Dermis microvascular lymphatic vessel endothelial cell (primary cell): ENCODE data around the gene TRMT6. TPM values are rescaled to one million over a fixed set of nuclear protein-coding genes. Genes with fewer than 3 reads are reported as not detected.
A peak's percentile ranks its signal among the peaks of the same experiment; 100 is the strongest.

Experiments used
- DNase-seq, 2 donors: peaks; one replicate each; pipeline versions ENCODE4 v3.0.0 to v3.0.0-alpha.2; 2010; ENCODE audit warnings: low read depth in 2 of 2
- total RNA-seq: library from RNA; depleted of rRNA; stranded (reverse); fragments of >200 nt; gene quantifications from 2 replicates; pipeline ENCODE4 v1.2.1, GENCODE V29; 2014

Gene TRMT6
- total RNA-seq: 4.2 and 5.2 TPM in 2 replicates

DNA sequence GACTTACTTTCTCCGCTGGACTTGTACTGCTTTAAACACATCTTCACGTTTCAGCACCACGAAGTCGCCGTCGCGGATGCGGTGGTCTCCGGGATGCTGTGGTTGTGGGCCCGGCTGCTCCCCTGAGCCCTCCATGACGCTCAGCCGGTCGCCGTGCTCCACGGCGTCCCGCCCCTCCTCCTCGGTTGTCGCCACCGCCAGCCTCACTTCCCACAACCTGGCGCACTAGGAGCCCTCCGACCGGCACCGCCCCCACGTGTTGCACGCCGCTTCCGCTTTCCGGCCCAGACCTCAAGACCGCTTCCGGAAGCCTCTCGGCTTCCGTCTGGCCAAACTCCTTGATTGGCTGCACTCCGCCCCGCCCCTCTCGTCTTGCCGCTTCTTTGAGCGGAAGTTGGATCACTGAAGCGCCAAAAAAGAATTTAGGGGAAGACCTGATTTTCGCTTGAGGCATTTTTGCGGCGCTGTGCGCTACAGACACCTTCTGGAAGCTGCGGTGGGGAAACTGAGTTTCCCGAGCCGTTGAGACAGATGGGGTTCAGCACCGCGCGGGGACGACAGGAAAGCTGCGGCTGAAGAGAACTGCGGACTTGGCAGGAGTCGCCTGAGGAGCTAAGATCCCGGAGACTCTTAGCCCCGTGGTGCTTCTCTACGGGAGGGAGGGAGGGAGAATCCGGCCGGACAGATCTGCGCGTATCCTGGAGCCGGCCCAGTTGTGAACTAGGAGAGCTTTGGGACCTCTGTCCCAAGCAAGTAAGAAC is at the start of gene TRMT6, which contains the start of gene MCM8:
TRMT6 (minus strand) TSS at position 263 of the 761 bp plus-strand sequence; CDS start at position 135, 128 bp downstream.
MCM8 (plus strand) TSS at position 382 of the 761 bp plus-strand sequence. CDS start 1,364 bp downstream, outside the sequence.
- DNase-seq: peak; percentile 92 to 98

GRCh38 chr20:5999783-6000182 is 49.5 kb upstream of the TRMT6 start:
- DNase-seq: no peak

DNA sequence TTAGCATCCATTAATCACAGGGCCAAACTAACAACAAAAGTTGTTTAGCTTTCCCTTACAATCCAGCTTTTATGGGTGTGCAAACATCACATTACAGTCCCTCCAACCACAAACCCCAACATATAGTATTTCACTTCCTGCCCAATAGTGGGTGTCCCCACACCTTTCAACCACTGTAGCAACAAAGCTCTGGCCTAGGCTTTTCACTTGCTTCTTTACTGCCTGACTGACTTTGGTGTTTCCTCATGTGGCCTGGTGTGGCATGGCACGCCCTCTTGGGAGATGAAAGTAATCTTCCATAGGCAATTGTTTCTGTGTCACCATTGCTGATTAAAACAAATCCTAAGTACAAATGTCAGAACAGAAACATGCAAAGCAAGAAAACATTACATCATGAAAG is 46.4 kb upstream of the TRMT6 start:
- no peak for DNase-seq

DNA sequence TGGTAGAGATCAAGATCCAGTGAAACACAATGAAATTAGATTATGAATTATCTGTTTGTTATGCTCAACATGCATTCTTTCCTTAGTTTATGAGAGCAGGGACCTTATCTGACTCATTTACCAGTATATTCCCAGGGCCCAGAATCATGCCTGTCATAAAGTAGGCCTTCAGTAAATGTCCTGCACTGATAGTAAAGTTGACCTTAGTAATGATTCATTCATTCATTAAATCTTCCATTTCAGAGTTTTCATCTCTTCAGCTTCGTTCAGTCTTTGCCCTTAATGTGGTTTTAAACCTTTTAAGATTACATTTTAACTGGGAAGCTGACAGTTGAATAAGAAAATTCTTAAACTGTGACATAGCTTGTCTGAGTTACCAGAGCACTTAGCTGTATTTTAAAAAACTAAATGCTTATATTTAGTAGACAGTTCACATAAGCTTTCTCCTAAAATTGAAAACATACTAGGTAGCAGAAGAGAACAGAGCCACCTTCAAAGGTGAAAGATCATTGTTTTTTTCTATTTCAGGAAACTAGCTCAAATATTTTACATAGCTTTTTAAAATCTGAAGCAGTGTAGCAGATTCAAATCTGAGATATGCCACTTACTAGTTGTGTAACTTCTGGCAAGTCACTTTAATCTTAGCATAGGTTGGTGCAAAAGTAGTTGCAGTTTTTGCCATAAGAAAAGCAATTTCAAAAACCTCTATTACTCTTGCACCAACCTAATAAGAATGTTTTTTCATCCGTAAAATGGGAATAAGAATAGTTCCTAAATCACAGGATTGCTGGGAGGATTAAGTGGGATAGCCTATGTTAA is 41.5 kb upstream of the TRMT6 start:
- DNase-seq: peak in 1 of 2 donors; percentile 48

- DNase-seq: no peak
These were observed 40.6 kb upstream of the TRMT6 start for GRCh38 chr20:5990946-5991345.

GRCh38 chr20:5989539-5989938 is 39.2 kb upstream of the TRMT6 start:
- DNase-seq: no peak

GRCh38 chr20:5987383-5987782 is 37.0 kb upstream of the TRMT6 start:
- DNase-seq: no peak

DNA sequence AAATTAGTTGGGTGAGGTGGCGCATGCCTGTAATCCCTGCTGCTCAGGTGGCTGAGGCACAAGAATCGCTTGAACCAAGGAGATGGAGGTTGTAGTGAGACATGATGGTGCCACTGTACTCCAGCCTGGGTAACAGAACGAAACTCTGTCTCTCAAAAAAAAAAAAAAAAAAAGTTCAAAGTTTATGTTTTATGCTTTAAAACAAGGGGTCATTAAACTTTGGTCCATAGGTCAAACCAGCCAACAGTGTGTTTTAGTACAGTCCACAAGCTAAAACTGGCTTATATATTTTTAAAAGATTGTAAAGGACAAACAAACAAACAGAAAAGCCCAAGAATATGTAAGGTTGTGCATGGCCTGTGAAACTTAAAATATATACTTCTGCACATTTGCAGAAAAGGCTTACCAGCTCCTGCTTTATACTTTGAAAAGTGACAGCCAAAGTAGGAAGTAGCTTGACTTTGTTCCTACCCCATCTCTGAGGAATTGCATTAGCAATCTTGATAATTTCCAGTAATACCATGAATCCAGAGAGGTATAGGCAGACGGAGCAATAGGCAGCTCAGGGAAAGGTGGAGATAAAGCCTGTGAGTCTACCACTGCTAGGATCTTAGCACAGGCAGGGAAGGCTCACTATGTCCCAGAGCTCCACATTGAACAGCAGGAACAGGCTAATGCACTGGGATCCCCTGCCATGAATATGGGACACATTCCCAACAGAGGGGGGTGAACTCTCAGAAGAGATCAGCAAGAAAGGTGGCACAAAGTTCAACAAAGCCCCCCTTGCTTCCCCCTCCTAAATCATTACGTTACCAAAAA is 30.6 kb upstream of the TRMT6 start:
- no peak for DNase-seq

- no peak for DNase-seq
These were observed 29.5 kb upstream of the TRMT6 start for GRCh38 chr20:5979801-5980200.

DNA sequence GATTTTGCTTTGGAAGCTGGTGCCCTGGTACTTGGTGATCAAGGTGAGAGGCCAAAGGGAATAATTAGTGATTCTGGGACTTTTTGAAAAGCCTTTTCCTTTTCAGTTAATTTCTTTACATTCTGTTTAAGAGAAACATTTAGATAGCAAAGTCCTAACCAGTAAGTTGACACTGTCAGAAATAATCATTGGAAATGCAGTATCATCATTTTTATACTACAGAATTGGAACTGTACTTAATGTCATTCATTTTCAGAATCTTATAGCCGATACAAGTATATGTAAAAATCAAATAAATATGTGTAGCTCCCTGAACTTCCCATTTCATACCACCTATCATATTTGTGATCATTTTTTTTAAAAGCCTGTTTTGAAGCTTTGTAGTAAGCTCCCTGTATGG is 27.6 kb upstream of the TRMT6 start:
- no peak for DNase-seq

DNA sequence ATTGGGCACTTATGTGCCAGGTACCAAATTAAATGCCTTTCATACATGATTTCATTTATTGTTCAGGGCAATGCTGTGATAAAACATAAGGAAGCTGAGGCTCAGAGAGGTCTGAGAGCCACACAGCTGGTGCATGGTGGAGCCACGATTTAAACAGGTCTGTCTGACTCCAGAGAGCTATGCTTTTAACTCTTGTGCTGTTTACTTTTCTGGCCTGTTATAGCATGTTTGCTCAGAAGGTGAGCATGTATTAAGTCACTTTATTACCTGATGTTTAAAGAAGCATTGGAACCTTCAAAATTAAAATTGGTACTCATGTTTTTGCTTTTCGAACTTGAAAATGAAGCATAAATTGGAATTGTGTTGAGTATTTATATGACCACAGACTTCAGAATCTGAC is 26.9 kb upstream of the TRMT6 start:
- no peak for DNase-seq

DNA sequence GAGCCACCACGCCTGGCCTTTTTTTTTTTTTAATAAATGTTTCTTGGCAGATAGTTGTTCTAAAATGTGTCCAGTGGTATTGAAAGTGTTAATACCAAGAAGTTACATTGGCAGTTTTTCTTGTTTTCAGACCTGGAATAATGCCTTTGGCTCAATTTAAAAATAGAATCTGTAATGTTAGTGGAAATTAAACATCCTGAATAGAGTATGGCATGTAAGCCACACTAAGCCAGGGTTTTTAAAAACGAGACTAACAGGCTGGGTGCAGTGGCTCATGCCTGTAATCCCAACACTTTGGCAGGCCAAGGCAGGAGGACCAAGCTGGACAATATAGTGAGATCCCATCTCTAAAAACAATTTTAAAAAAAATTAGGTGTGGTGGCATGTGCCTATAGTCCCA is 25.4 kb upstream of the TRMT6 start:
- DNase-seq: no peak

DNA sequence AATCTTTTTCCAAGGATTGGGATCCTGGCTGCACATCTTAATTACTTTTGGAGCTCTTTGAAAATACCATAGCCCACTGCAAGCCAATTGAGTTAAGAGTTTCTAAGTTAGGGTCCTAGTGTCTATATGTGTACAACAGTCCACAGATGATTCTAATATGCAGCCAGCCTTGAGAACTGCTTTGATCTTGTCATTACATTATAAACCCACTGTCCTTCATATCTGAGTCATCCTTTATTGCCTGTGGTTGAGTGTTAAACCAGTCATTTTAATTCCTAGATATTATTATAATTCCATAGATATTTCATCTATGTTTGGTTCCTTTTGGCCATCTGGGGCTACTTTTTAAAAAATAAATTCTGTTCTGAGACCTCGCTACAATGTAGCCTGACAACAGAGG is 24.2 kb upstream of the TRMT6 start:
- DNase-seq: no peak

DNA sequence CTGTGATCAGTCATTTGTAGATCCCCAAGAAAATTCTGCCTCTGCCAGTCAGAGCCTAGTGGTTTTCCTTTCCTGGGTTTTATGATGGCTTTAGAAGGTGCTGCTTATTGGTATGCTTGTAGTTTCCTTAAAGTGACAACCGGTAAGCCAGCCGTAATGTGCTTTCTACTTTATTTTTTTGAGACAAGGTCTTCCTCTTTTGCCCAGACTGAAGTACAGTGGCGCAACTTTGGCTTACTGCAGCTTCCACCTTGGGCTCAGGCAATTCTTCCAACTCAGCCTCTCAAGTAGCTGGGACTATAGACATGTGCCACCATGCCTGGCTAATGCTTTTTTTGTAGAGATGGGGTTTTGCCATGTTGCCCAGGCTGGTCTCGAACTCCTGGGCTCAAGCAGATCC is 23.6 kb upstream of the TRMT6 start:
- DNase-seq: no peak

DNA sequence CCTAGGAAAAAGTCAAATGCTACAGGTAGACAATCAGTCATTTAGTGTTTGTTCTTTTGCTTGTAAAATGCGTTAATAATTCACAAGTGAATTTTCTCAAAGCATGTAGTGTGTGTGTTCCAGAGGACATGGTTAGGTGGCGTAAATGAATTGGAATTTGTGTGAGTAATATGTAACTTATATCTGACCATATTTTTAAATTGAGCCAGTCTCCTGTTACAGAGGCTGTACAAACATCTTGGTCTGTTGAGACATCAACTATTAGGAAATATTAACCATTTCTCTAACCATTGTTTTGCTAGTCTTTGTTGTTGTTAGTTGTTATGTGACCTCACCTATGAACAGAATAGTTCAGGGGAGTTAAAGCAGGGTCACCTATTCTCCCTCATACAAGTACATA is 22.8 kb upstream of the TRMT6 start:
- DNase-seq: no peak

- DNase-seq: no peak
These were observed 20.9 kb upstream of the TRMT6 start for GRCh38 chr20:5971203-5971602.

- DNase-seq: no peak
These were observed 20.0 kb upstream of the TRMT6 start for GRCh38 chr20:5970381-5970780.

DNA sequence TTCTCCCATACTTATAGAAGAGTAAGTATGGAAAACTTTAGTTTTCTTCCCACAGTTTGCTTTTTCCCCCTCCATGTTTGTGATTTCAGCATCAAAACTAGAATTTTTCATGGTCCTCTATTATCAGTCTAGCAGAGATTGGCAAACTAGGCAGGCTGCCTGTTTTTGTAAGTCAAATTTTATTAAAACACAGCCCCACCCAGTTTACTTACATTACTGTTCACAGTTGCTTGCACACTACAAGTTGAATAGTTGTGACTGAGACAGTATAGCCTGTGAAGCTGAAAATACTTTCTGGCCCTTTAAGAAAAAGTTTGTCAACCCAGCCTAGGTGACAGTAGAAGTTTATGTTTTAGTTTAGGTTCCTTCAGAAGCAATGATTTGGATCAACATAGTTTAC is 19.6 kb upstream of the TRMT6 start:
- no peak for DNase-seq

DNA sequence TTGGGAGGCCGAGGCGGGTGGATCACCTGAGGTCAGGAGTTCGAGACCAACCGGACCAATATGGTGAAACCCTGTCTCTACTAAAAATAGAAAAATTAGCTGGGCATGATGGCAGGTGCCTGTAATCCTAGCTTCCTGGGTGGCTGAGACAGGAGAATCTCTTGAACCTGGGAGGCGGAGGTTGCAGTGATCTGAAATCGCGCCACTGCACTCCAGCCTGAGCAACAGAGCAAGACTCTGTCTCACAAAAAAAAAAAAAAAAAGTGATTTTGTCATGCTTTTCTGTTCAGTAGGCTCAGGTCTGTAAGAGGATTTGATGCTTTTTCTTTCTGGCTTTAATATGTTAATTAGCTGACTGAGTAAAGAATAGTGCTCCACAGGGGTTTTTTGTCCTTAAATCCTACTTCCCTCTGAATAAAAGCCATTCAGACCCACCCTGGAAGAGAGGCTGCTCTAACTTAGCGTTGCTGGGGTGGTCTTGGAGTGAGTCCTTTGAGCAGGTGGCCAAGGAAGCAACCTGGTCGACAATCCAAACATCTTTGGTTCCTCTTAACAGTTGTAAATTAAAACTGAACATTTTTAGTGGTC is 19.1 kb upstream of the TRMT6 start:
- no peak for DNase-seq

- DNase-seq: no peak
These were observed 18.1 kb upstream of the TRMT6 start for GRCh38 chr20:5968462-5968861.

DNA sequence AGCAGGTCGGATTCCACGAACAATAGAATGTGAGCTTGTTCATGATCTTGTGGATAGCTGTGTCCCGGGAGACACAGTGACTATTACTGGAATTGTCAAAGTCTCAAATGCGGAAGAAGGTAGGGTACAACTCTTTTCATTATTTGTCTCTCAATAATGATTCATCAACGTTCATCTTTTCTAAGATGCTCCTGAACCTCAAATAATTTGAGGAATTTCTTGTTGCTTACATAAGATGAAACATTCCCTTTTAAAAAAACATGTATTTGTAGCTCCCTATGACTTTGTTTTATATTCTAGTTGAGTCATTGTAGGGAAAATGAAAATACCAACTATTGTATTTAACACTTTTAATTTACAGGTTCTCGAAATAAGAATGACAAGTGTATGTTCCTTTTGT is 17.1 kb upstream of the TRMT6 start:
- DNase-seq: no peak

DNA sequence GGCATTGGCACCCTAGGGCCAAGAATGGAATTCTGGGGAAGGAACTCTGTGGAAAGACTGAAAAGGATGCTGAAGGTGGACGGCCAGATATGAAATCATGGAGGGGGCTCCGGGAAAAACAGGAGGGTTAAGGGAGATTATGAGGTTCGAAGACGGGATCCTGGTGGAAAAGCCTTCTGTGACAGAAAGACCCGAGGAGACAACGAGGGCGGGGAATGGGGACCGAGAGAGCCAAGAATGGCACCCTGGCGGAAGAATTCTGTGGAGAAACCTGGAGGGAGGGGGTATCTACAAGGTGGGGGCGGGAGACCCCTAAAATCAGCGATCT is 426 bp downstream of the TRMT6 start:
- no peak for DNase-seq
